IMR-90 (cell line): Measurements from ENCODE around the gene STK40.

Experiments used
- CTCF ChIP-seq: conservative IDR thresholded peaks from 2 replicates; pipeline ENCODE4 v1.5.1; 2012; ENCODE audit warnings: mild to moderate bottlenecking, low read depth, low read length, improper control_type of control experiment
- FOS ChIP-seq: fragments of 150-350 bp; IDR thresholded peaks from 2 replicates; pipeline ENCODE4 v1.6.1; 2016; ENCODE audit warnings: low read depth, low read length

DNA sequence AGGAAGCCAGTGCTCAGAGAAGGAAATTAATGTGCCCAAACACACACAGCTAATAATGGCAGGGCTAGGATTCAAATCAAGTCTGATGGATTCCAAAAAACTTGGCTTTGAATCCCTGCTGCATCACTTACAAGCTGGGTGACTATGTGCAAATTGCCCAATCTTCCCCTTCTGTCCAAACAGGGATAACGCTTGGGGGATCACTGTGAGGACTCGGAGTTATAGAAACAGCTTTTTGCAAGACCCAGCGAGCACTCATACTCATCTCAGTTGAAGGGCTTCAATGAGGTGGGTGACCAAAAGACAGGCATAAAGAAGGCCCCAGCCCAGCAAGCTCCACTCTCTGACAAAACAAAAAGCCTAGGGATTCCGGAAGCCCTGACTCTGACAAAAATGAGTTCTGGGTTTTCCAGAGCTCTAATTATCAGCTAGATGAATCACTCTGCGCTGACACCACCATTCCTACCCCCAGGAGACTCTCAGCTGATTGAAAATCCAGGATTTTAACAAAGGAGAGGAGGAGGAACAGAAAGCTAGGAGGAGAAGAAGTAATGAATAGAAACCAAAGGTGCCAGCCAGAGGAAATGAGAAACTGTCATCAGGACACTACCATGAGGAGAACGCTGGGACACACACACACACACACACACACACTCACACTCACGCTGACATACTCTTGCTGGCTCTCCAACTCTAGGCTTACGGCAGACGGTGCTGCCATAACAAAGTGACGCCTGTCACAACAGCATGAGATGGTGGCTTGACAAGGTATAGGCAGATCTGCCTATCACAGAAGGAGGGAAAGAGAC lies 1.6 kb upstream of the STK40 start:
- TF ChIP-seq CTCF, result no peak
- TF ChIP-seq FOS, result peak; percentile 34; the same call in 1 of the 2 replicates
